ENCODE results near the gene FAM9C. TPM values are rescaled to one million over a fixed set of nuclear protein-coding genes. Genes with fewer than 3 reads are reported as not detected.
"Not testable (repeated sequence)": the region's sequence is repeated elsewhere in the genome, so short reads cannot be mapped to it uniquely, and the experiment has no call there.

FAM9C gene
- total RNA-seq, 2 experiments from 2014 or later, result not detected

DNA sequence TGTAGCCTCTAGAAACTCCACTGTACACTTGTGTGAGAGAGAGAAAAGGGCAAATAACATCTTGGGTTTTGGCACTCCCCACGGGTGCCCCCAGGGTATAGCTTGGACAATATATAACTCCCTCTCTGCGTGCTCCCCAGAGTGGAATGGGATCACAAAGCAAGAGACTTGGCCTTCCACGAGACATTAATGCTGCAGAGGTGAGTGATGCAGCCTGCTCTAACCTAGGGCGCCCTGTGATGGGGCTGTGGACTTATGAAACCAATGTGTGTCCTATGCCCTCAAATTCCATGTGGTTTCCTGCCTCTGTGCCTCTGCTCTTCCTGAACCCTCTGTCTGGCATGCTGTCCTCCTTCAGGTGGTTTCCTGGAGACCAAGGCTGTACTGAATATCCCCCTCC is 22.0 kb upstream of the FAM9C start:
- POLR2A ChIA-PET, result no interaction called here
- CTCF ChIA-PET, result no interaction called here
- peak overlapping the region; percentile 30 for H3K27ac Mint-ChIP-seq

DNA sequence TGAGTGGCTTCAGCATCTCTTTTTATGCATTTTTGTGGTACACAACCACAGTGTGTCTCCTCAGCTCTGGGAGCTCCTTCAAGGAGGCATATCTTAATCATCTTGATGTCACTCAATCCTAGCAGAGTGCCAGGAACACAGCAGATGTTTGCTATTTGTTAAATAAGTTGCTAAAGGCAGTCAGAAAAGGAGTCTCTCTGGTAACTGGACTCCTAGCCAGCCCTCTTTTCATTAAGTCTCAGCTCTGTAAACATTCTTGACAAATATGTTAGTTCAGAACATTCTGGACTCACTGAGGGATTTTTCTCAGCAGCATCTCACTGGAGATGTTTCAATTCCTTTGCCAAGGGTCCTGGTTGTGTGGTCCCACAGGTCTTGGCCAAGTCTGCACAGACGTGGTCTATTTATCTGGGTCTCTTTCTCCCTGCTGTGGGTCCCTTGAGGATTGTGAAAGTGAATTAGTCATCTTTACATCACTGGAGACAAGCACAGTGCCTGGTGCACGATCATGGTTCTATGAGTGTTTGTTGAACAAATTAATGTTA is 20.3 kb upstream of the FAM9C start:
- ATAC-seq (ENCODE audit: poor library complexity), result no peak
- Mint-ChIP-seq H3K4me1 (ENCODE audit: low read depth) (peaks cover 49% of the 10 kb centered on the region), H3K36me3 (ENCODE audit: low read depth) (peaks cover 44% of the 10 kb centered on the region), H3K27me3 (no peaks in the 10 kb centered on the region), H3K9me3 (peaks cover 5% of the 10 kb centered on the region), H3K27ac (no peak overlapping the region), H3K4me3 (no peak overlapping the region)
- DNase-seq, result no peak
- H3K27me3 ChIP-seq (ENCODE audit: control insufficient read depth in 1 of 2, insufficient read depth in 2 of 2, low read length in 2 of 2), result no peaks in the 10 kb centered on the region
- no peak overlapping the region for H3K27ac ChIP-seq (ENCODE audit: low read depth in 1 of 2, low read length in 2 of 2)
- TF ChIP-seq, protein P1, sequence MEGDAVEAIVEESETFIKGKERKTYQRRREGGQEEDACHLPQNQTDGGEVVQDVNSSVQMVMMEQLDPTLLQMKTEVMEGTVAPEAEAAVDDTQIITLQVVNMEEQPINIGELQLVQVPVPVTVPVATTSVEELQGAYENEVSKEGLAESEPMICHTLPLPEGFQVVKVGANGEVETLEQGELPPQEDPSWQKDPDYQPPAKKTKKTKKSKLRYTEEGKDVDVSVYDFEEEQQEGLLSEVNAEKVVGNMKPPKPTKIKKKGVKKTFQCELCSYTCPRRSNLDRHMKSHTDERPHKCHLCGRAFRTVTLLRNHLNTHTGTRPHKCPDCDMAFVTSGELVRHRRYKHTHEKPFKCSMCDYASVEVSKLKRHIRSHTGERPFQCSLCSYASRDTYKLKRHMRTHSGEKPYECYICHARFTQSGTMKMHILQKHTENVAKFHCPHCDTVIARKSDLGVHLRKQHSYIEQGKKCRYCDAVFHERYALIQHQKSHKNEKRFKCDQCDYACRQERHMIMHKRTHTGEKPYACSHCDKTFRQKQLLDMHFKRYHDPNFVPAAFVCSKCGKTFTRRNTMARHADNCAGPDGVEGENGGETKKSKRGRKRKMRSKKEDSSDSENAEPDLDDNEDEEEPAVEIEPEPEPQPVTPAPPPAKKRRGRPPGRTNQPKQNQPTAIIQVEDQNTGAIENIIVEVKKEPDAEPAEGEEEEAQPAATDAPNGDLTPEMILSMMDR (IDR thresholded peaks at IDR 0.05), result no peak
- ChIA-PET POLR2A (interaction anchor here (1.8 to 2.0 kb wide), 2 partner anchors 13 to 87 kb away, joined by 4 to 10 read pairs; no protein-coding TSS in a partner anchor), CTCF (no interaction called here)
- intact Hi-C loops (cut with DNase I, micrococcal nuclease), result no loop called here
- no peak overlapping the region for H3K4me3 ChIP-seq (ENCODE audit: low read length)
- no peaks in the 10 kb centered on the region for H3K36me3 ChIP-seq (ENCODE audit: insufficient read depth, low read length)
- H3K9me3 ChIP-seq (ENCODE audit: control insufficient read depth in 1 of 2, insufficient read depth in 1 of 2, low read length in 2 of 2), result peaks cover 1 to 8% of the 10 kb centered on the region in 2 experiments
- H3K4me1 ChIP-seq (ENCODE audit: insufficient read depth, low read length), result peaks cover 30% of the 10 kb centered on the region

More for the DNA sequence above, 22.0 kb upstream of the FAM9C start:
- Histone ChIP-seq H3K4me1 (ENCODE audit: insufficient read depth, low read length) (peaks cover 25% of the 10 kb centered on the region), H3K36me3 (ENCODE audit: insufficient read depth, low read length) (no peaks in the 10 kb centered on the region), H3K4me3 (ENCODE audit: low read length) (no peak overlapping the region), H3K27me3 (ENCODE audit: control insufficient read depth in 1 of 2, insufficient read depth in 2 of 2, low read length in 2 of 2) (no peaks in the 10 kb centered on the region), H3K27ac (ENCODE audit: low read depth in 1 of 2, low read length in 2 of 2) (no peak overlapping the region), H3K9me3 (ENCODE audit: control insufficient read depth in 1 of 2, insufficient read depth in 1 of 2, low read length in 2 of 2) (peaks cover 8% of the 10 kb centered on the region in 2 experiments)
- Mint-ChIP-seq H3K4me3 (no peak overlapping the region), H3K9me3 (peaks cover 5% of the 10 kb centered on the region), H3K4me1 (ENCODE audit: low read depth) (peaks cover 33% of the 10 kb centered on the region), H3K36me3 (ENCODE audit: low read depth) (peaks cover 30% of the 10 kb centered on the region), H3K27me3 (no peaks in the 10 kb centered on the region)
- TF ChIP-seq, protein P1 (IDR thresholded peaks at IDR 0.05), result no peak
- no peak for DNase-seq
- no peak for ATAC-seq (ENCODE audit: poor library complexity)
- intact Hi-C loops (cut with DNase I, micrococcal nuclease), result no loop called here

DNA sequence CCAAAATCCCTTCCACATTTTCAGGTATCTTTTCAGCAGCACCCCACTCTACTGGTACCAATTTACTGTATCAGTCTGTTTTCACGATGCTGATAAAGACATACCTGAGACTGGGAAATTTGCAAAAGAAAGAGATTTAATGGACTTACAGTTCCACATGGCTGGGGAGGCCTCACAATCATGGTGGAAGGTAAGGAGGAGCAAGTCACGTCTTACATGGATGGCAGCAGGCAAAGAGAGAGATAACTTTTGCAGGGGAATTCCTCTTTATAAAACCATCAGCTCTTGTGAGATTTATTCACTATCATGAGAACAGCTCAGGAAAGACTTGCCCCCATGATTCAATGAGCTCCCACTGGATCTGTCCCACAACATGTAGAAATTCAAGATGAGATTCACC is 18.7 kb upstream of the FAM9C start:
- H3K4me3 ChIP-seq (ENCODE audit: low read length); ATAC-seq (ENCODE audit: poor library complexity); intact Hi-C loops (cut with DNase I, micrococcal nuclease); H3K4me3 Mint-ChIP-seq; H3K27ac ChIP-seq (ENCODE audit: low read depth in 1 of 2, low read length in 2 of 2); H3K27me3 Mint-ChIP-seq; H3K9me3 ChIP-seq (ENCODE audit: control insufficient read depth in 1 of 2, insufficient read depth in 1 of 2, low read length in 2 of 2); H3K27ac Mint-ChIP-seq; CTCF ChIA-PET; H3K36me3 ChIP-seq (ENCODE audit: insufficient read depth, low read length); H3K27me3 ChIP-seq (ENCODE audit: control insufficient read depth in 1 of 2, insufficient read depth in 2 of 2, low read length in 2 of 2); H3K9me3 Mint-ChIP-seq; DNase-seq: not testable (repeated sequence)
- POLR2A ChIA-PET, result interaction anchor here (0.9 to 2.0 kb wide), 3 partner anchors 11 to 85 kb away, joined by 4 to 10 read pairs (median 4); no protein-coding TSS in a partner anchor
- peaks cover 55% of the 10 kb centered on the region for H3K4me1 Mint-ChIP-seq (ENCODE audit: low read depth)
- H3K4me1 ChIP-seq (ENCODE audit: insufficient read depth, low read length), result peaks cover 33% of the 10 kb centered on the region
- H3K36me3 Mint-ChIP-seq (ENCODE audit: low read depth), result peaks cover 35% of the 10 kb centered on the region

DNA sequence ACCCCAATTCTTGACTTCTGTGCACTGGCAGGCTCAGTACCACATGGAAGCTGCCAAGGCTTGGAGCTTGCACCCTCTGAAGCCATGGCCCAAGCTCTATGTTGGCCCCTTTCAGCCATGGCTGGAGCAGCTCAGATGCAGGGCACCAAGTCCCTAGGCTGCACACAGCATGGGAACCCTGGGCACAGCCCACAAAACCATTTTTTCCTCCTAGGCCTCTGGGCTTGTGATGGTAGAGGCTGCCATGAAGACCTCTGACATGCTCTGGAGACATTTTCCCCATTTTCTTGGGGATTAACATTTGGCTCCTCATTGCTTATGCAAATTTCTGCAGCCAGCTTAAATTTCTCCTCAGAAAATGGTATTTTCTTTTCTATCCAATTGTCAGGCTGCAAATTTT is 17.9 kb upstream of the FAM9C start:
- H3K4me1 ChIP-seq (ENCODE audit: insufficient read depth, low read length), result peaks cover 33% of the 10 kb centered on the region
- H3K27me3 Mint-ChIP-seq; H3K27ac Mint-ChIP-seq; intact Hi-C loops (cut with DNase I, micrococcal nuclease); H3K27me3 ChIP-seq (ENCODE audit: control insufficient read depth in 1 of 2, insufficient read depth in 2 of 2, low read length in 2 of 2); ATAC-seq (ENCODE audit: poor library complexity); CTCF ChIA-PET; H3K36me3 ChIP-seq (ENCODE audit: insufficient read depth, low read length); H3K4me3 Mint-ChIP-seq; H3K4me3 ChIP-seq (ENCODE audit: low read length); H3K9me3 ChIP-seq (ENCODE audit: control insufficient read depth in 1 of 2, insufficient read depth in 1 of 2, low read length in 2 of 2); POLR2A ChIA-PET; H3K27ac ChIP-seq (ENCODE audit: low read depth in 1 of 2, low read length in 2 of 2); DNase-seq; H3K9me3 Mint-ChIP-seq: not testable (repeated sequence)
- Mint-ChIP-seq H3K4me1 (ENCODE audit: low read depth) (peaks cover 57% of the 10 kb centered on the region), H3K36me3 (ENCODE audit: low read depth) (peaks cover 35% of the 10 kb centered on the region)

DNA sequence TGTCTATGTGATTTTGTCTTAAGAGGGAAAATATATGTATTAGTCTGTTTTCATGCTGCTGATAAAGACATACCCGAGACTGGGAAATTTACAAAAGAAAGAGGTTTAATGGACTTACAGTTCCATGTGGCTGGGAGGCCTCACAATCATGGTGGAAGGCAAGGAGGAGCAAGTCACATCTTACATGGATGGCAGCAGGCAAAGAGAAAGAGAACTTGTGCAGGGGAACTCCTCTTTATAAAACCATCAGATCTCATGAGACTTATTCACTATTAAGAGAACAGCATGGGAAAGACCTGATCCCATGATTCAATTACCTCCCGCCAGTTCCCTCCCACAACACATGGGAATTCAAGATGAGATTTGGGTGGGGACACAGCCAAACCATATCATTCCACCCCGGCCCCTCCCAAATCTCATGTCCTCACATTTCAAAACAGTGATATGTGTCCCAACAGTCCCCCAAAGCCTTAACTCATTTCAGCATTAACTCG is 16.8 kb upstream of the FAM9C start:
- H3K9me3 Mint-ChIP-seq; H3K27ac ChIP-seq (ENCODE audit: low read depth in 1 of 2, low read length in 2 of 2); H3K27me3 ChIP-seq (ENCODE audit: control insufficient read depth in 1 of 2, insufficient read depth in 2 of 2, low read length in 2 of 2); H3K9me3 ChIP-seq (ENCODE audit: control insufficient read depth in 1 of 2, insufficient read depth in 1 of 2, low read length in 2 of 2); intact Hi-C loops (cut with DNase I, micrococcal nuclease); H3K27ac Mint-ChIP-seq; H3K27me3 Mint-ChIP-seq; H3K4me3 ChIP-seq (ENCODE audit: low read length); DNase-seq; H3K4me3 Mint-ChIP-seq; CTCF ChIA-PET; ATAC-seq (ENCODE audit: poor library complexity); H3K36me3 ChIP-seq (ENCODE audit: insufficient read depth, low read length): not testable (repeated sequence)
- peaks cover 30% of the 10 kb centered on the region for H3K36me3 Mint-ChIP-seq (ENCODE audit: low read depth)
- peaks cover 23% of the 10 kb centered on the region for H3K4me1 ChIP-seq (ENCODE audit: insufficient read depth, low read length)
- POLR2A ChIA-PET, result interaction anchor here (0.8 to 1.7 kb wide), 3 partner anchors 10 to 18 kb away, joined by 4 to 11 read pairs (median 4); no protein-coding TSS in a partner anchor
- peaks cover 49% of the 10 kb centered on the region for H3K4me1 Mint-ChIP-seq (ENCODE audit: low read depth)
